Stimulated activated CD4-positive, alpha-beta T cell treated with anti-CD3 and anti-CD28 coated beads, Interleukin-15, amount 100 ng/mL, for 24 hours (primary cell): Measurements from ENCODE around the gene NTN4.
"Not testable (repeated sequence)": the region's sequence is repeated elsewhere in the genome, so short reads cannot be mapped to it uniquely, and the experiment has no call there.

Source experiments
- DNase-seq: peaks from one replicate; pipeline ENCODE4 v3.0.0-alpha.2; 2020

The NTN4 gene

DNA sequence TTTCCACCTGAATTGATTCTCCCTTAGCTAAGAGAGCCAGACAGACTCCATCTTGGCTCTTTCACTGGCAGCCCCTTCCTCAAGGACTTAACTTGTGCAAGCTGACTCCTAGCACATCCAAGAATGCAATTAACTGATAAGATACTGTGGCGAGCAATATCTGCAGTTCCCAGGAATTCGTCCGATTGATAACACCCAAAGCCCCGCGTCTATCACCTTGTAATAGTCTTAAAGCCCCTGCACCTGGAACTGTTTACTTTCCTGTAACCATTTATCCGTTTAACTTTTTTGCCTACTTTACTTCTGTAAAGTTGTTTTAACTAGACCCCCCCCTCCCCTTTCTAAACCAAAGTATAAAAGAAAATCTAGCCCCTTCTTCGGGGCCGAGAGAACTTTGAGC, 44.5 kb downstream of the NTN4 start:
- DNase-seq, result not testable (repeated sequence)

- no peak for DNase-seq
Observed at GRCh38 chr12:95742586-95742985, 48.0 kb downstream of the NTN4 start.

DNA sequence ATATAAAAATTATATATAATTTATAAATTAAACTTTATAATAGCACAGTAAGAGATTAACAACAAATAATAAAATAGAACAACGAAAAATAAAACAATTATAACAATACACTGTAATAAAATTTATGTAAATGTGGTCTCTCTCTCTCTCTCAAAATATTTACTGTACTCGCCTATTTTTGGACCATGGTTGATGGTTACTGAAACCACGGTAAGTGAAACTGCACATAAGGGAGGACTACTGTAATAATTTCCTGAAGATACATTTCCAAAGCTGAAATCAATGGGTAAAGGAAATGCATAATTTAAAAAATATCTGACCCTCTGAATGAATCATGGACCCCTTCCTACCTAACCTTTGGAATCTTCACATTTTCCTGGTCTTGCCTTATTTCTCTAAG, 48.9 kb downstream of the NTN4 start:
- no peak for DNase-seq

DNA sequence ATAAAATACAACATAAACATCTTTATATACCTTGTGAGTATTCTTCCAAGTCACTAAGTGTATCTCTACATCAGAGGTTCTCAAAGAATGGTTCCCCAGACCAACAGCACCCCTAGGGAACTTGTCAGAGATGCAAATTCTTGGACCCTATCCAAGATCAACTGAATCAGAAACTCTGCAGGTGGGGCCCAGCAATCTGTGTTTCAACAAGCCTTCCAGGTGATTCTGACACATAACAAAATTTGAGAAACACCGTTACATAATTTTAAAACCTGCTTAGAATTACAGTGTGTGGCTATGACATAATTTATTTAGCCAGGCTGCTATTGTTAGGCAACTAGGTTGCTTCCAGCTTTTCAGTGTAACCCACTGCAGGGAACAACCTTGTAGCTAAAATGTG, 49.8 kb downstream of the NTN4 start:
- no peak for DNase-seq

- no peak for DNase-seq
Observed at GRCh38 chr12:95739561-95740313, 50.8 kb downstream of the NTN4 start.

GRCh38 chr12:95738024-95738611, 52.4 kb downstream of the NTN4 start:
- no peak for DNase-seq

DNA sequence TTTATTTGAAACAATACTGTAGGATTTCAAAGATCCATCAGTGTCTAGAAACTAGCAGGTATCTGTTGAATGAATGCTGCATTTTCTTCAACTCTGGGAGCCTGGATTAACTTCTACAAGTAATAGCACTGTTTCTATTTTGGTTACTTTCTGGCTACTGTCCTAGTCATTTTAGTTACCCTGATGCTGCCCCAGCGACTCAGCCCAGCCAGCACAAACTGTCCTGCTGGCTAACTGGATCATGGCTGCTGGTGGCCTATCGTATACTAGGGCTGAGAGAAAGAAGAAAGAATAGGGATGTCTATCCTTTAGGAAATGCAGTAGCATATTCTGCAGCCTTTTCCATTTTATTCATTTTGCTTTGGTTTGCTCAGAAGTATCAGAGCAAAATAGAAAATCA, 53.9 kb downstream of the NTN4 start:
- DNase-seq, result no peak

DNA sequence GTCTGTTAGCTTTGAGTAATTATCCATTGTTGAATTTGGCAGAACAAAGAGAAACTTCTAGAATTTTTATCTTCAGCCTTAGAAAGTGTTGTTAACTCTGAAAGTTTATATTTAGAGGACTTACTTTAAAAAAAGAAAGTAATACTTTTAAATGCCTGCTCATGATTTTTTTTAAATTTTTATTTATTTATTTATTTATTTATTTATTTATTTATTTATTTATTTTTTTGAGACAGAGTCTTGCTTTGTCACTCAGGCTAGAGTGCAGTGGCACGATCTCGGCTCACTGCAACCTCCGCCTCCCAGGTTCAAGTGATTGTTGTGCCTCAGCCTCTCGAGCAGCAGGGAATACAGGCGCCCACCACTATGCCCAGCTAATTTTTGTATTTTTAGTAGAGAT, 54.8 kb downstream of the NTN4 start:
- DNase-seq, result not testable (repeated sequence)

DNA sequence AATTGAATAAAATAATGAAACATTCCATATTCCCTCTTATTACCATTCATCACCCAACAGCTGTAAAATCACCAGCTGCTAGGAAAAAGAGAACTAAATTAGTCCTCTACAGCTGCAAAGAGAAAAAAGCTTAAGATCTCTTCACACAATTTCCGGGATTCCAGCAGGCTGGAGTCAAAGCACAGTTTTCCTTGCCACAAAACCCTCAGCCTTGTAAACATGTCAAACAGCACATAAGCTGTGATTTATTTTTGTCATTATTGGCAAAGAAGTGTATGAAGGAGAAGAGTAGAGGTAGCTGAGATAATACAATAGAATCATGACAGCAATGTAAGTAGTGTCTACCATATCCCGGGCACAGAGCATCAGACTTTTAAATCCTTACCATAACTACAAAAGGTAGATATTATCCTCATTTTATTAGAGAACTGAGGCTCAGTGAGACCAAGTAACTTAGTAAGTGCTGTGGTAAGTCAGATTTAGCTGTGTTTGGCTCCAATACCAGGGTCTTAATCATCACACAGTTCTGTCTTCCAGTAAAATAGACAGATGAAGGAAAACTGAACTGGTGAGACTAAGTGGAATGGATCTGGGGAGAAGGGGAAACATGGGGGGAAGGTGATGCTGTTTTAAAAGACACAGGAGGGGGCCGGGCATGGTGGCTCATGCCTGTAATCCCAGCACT, 57.3 kb downstream of the NTN4 start:
- DNase-seq, result no peak

- no peak for DNase-seq
Observed at GRCh38 chr12:95731519-95731958, 59.0 kb downstream of the NTN4 start.

DNA sequence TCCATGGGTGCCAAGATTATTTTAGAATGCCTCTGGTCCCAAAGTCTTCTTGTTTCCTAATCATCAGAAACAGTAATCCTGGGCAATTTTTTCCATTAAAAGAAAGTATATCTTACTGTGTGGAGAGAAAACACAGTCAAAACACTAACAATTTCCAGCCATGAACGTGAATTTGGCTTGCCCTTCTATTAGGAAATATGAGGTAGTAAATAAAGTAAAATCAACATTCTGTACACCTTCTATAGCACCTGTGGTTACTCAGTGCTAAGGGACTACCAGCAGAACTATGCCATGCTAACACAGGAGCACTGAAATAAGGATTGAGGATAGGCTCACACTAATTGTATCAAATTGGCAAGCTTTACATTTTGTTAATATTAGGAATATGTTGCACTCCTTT, 60.1 kb downstream of the NTN4 start:
- no peak for DNase-seq

GRCh38 chr12:95726903-95727302, 63.7 kb downstream of the NTN4 start:
- DNase-seq, result no peak

GRCh38 chr12:95724767-95725166, 65.8 kb downstream of the NTN4 start:
- no peak for DNase-seq

DNA sequence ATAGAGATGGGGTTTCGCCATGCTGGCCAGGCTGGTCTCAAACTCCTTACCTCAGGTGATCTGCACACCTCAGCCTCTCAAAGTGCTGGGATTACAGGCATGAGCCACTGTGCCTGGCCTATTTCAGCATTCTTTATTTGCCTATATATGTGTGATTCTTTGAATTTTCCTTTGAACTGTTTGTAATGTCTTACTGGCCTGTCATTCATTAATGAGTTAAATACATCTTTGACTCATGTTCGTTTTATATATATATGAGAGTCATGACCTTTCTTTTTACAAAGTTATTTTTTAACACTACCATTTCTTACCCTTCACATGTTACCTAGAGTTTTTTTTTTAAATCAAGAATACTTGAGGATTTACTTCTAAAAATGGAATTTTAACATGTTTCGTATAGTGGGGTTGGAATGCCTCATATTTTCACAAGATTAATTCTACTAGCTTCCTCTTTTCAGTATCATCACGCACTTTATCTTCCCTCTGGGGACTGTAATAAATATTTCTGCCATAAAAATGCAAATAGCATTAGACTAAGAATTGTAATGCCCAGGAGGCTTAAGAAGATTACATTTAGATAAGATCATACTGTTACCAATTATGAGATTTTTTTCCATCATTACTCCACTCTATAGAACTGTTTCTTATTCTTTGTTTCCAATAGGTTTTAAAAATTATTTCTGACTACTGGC, 66.7 kb downstream of the NTN4 start:
- no peak for DNase-seq

GRCh38 chr12:95721320-95721719, 69.2 kb downstream of the NTN4 start:
- no peak for DNase-seq

- DNase-seq, result no peak
Observed at GRCh38 chr12:95720146-95720545, 70.4 kb downstream of the NTN4 start.

DNA sequence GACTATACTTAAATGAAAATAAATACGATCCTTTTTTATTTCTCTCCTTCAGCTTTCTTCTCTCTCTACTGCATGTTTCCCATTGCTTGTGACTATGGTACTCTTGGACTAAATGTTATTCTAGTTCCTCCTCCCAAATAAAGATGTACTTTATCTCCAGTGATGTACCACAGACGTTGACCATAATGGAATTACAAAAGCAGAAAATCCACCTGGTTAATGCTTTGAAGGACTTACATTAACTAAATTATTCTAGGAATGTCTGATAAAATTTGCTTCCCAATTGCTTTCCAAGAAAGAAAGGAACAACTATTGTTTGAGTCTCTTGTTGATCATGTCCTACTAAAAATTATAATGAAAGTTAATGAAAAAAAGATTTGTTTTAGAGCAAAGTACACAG, 71.8 kb downstream of the NTN4 start:
- no peak for DNase-seq

DNA sequence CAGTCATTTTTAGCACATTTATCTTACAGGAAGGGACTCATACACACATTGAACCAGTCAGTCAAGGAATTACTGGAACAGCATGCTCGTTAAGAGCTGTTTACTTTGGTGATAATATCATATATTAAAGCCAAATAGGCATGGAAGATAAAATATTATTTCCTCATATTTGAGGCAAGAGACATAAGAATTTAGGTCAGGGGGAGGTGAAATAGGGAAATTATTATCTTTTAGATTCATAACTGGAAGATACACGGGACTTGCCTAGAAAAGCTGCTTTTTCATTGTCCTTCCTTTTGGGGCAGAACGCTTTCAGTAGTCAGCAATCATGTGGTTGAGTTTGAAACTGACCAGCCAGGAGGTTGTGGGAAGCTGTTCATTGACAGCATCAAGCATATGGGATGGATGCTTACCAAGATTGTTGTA, 72.5 kb downstream of the NTN4 start:
- DNase-seq, result no peak

DNA sequence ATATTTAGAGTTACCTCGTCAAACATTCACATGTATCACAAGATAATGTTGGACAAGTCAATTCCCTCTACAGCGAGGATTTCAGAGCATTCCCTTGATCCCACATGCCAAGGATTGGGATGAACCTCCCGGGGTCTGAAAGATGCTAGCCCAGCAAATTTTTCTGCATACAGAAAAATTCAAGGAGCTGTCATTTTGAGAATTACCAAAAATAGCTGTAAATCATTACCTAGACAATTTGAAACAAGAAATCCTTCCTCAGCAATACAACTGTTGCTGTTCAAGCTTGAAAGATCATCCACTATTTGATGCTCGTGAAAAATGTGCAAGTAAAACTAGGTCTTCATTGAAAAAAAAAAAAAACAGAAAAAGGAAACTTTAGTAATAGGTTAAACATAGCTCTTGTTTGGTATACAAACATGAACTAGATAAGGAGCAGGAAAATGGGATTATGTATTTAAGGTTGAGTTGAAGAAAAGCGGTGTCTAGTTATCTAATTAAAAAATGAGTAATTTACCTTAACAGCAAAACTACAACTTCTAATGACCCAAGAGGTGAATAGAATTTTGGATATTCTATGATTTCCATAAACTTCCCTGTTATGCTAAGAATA, 73.1 kb downstream of the NTN4 start:
- no peak for DNase-seq

- no peak for DNase-seq
Observed at GRCh38 chr12:95715177-95715576, 75.4 kb downstream of the NTN4 start.

DNA sequence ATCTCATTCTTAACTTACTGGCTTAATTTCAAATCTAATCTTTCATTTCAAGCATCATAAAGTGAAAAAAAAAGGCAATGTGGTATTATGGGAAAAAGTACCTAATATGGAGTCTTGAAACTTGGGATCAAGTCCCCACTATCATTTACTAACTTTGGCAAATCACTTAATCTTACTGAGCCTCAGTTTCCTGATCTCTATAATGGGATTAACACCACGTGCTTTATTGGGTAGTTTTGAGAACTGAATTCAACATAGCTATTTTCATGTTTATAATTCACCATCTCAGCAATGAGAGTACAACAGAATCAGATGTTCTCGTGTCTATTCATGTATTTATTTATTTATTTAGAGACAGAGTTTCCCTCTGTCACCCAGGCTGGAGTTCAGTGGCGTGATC, 78.3 kb downstream of the NTN4 start:
- no peak for DNase-seq

DNA sequence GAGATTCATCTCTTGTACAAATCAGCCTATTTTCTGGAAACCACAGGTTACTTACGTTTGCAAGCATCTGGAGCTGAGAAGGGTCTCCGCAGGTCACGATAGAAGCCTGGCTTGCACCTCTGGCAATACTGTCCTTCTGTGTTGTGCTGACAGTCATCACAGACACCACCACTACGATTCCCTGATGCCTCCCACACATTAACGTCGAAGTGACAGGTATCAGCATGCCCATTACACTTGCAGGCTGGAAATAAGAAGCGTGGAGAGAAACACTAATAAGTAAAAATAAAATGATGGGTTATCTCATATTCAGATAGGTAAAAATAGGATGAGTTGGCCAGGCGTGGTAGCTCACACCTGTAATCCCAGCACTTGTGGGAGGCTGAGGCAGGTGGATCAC, 80.2 kb downstream of the NTN4 start:
- no peak for DNase-seq

- DNase-seq, result no peak
Observed at GRCh38 chr12:95709152-95709551, 81.4 kb downstream of the NTN4 start.
